ENCODE results near the gene OTOP2. TPM values are rescaled to one million over a fixed set of nuclear protein-coding genes. Genes with fewer than 3 reads are reported as not detected.
A peak's percentile ranks its signal among the peaks of the same experiment; 100 is the strongest.

Gene OTOP2
- polyA plus RNA-seq, 3 donors: 0.05 TPM; not detected in 2

DNA sequence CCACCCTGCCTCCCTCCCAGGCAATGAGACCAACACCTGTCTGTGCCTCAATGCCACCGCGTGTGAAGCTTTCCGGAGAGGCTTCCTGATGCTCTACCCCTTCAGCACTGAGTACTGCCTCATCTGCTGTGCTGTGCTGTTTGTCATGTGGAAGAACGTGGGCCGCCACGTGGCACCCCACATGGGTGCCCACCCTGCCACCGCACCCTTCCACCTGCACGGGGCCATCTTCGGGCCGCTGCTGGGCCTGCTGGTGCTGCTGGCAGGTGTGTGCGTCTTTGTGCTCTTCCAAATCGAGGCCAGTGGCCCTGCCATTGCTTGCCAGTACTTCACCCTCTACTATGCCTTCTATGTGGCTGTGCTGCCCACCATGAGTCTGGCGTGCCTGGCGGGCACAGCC lies 22.6 kb downstream of the OTOP2 start:
- H3K9me3 ChIP-seq (replicated peaks in 1 of 2; ENCODE audit: control insufficient read depth in 1 of 2, insufficient read depth in 1 of 2, low read length in 2 of 2): no peaks in the 10 kb centered on the region
- Mint-ChIP-seq H3K27ac (peak overlapping the region in 1 of 7 donors; percentile 57), H3K9me3 (no peaks in the 10 kb centered on the region), H3K27me3 (ENCODE audit: low read depth in 3 of 3) (peaks cover 23 to 57% (median 25%) of the 10 kb centered on the region in 3 donors), H3K4me3 (no peak overlapping the region), H3K4me1 (no peaks in the 10 kb centered on the region), H3K36me3 (no peaks in the 10 kb centered on the region)
- no peak overlapping the region for H3K4me3 ChIP-seq (replicated peaks in 1 of 3; ENCODE audit: low read depth in 2 of 3, low read length in 3 of 3)
- TF ChIP-seq, protein P1, sequence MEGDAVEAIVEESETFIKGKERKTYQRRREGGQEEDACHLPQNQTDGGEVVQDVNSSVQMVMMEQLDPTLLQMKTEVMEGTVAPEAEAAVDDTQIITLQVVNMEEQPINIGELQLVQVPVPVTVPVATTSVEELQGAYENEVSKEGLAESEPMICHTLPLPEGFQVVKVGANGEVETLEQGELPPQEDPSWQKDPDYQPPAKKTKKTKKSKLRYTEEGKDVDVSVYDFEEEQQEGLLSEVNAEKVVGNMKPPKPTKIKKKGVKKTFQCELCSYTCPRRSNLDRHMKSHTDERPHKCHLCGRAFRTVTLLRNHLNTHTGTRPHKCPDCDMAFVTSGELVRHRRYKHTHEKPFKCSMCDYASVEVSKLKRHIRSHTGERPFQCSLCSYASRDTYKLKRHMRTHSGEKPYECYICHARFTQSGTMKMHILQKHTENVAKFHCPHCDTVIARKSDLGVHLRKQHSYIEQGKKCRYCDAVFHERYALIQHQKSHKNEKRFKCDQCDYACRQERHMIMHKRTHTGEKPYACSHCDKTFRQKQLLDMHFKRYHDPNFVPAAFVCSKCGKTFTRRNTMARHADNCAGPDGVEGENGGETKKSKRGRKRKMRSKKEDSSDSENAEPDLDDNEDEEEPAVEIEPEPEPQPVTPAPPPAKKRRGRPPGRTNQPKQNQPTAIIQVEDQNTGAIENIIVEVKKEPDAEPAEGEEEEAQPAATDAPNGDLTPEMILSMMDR (IDR thresholded peaks at IDR 0.05): no peak
- no peak overlapping the region for H3K4me2 ChIP-seq (replicated peaks; ENCODE audit: extremely low read depth, low read length, poor library complexity, severe bottlenecking)
- H3K9ac ChIP-seq (ENCODE audit: insufficient read depth, low read length, poor library complexity, severe bottlenecking): no peak overlapping the region
- no peaks in the 10 kb centered on the region for H3K36me3 ChIP-seq (replicated peaks in 1 of 2; ENCODE audit: control insufficient read depth in 1 of 2, insufficient read depth in 2 of 2, low read length in 2 of 2)
- H3K27me3 ChIP-seq (ENCODE audit: control insufficient read depth in 2 of 2, insufficient read depth in 2 of 2, low read length in 2 of 2): peaks cover 0 to 4% of the 10 kb centered on the region in 2 donors
- 89% methylated on average over 14 of the region's 14 CpGs for WGBS (ENCODE audit: insufficient coverage)
- H3K4me1 ChIP-seq (ENCODE audit: control insufficient read depth in 1 of 2, insufficient read depth in 2 of 2, low read length in 2 of 2): no peaks in the 10 kb centered on the region
- no peaks in the 10 kb centered on the region for H4K20me1 ChIP-seq (ENCODE audit: insufficient read depth, low read length)
- no peak overlapping the region for H2AFZ ChIP-seq (ENCODE audit: insufficient read depth, low read depth, low read length, poor library complexity, severe bottlenecking)
- no peak overlapping the region for H3K27ac ChIP-seq (ENCODE audit: low read depth in 1 of 2, low read length in 2 of 2)
- intact Hi-C loops (cut with micrococcal nuclease): no loop called here
- no peak for DNase-seq
- H3K79me2 ChIP-seq (ENCODE audit: insufficient read depth, low read length): no peaks in the 10 kb centered on the region

DNA sequence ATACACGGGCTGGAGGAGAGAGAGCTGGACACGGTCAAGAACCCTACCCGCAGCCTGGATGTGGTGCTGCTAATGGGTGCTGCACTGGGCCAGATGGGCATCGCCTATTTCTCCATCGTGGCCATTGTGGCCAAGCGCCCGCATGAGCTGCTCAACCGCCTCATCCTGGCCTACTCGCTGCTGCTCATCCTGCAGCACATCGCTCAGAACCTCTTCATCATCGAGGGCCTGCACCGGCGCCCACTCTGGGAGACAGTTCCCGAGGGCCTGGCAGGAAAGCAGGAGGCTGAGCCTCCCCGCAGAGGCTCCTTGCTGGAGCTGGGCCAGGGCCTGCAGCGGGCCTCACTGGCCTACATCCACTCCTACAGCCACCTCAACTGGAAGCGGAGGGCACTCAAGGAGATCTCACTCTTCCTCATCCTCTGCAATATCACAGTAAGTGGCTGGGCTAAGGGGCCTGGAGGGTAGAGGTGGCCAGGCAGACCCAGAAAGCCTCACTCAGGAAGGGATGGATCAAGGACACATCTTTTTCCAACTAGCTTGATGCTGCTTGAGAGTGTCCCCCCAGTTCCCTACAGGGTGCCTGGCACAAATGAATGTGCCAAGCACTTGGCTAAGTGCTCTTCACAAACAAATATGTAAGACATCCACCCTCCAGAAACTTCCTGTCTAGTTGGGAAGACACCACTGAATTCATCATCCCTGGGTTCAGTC lies 23.1 kb downstream of the OTOP2 start:
- H3K27ac ChIP-seq (ENCODE audit: low read depth in 1 of 2, low read length in 2 of 2): no peak overlapping the region
- peak overlapping the region in 1 of 7 donors; percentile 57 for H3K27ac Mint-ChIP-seq
- TF ChIP-seq, protein P1 (IDR thresholded peaks at IDR 0.05): no peak
- no peak overlapping the region for H3K4me3 Mint-ChIP-seq
- no peaks in the 10 kb centered on the region for H3K9me3 Mint-ChIP-seq
- intact Hi-C loops (cut with micrococcal nuclease): no loop called here
- H3K4me3 ChIP-seq (replicated peaks in 1 of 3; ENCODE audit: low read depth in 2 of 3, low read length in 3 of 3): no peak overlapping the region
- H3K79me2 ChIP-seq (ENCODE audit: insufficient read depth, low read length): no peaks in the 10 kb centered on the region
- H3K27me3 Mint-ChIP-seq (ENCODE audit: low read depth in 3 of 3): peaks cover 22 to 52% (median 23%) of the 10 kb centered on the region in 3 donors
- H4K20me1 ChIP-seq (ENCODE audit: insufficient read depth, low read length): no peaks in the 10 kb centered on the region
- no peak overlapping the region for H2AFZ ChIP-seq (ENCODE audit: insufficient read depth, low read depth, low read length, poor library complexity, severe bottlenecking)
- H3K27me3 ChIP-seq (ENCODE audit: control insufficient read depth in 2 of 2, insufficient read depth in 2 of 2, low read length in 2 of 2): peaks cover 0 to 4% of the 10 kb centered on the region in 2 donors
- H3K36me3 Mint-ChIP-seq: no peaks in the 10 kb centered on the region
- no peak overlapping the region for H3K9ac ChIP-seq (ENCODE audit: insufficient read depth, low read length, poor library complexity, severe bottlenecking)
- no peak overlapping the region for H3K4me2 ChIP-seq (replicated peaks; ENCODE audit: extremely low read depth, low read length, poor library complexity, severe bottlenecking)
- H3K9me3 ChIP-seq (replicated peaks in 1 of 2; ENCODE audit: control insufficient read depth in 1 of 2, insufficient read depth in 1 of 2, low read length in 2 of 2): no peaks in the 10 kb centered on the region
- H3K36me3 ChIP-seq (replicated peaks in 1 of 2; ENCODE audit: control insufficient read depth in 1 of 2, insufficient read depth in 2 of 2, low read length in 2 of 2): no peaks in the 10 kb centered on the region
- DNase-seq: no peak
- 94% methylated on average over 15 of the region's 17 CpGs for WGBS (ENCODE audit: insufficient coverage)
- no peaks in the 10 kb centered on the region for H3K4me1 Mint-ChIP-seq
- H3K4me1 ChIP-seq (ENCODE audit: control insufficient read depth in 1 of 2, insufficient read depth in 2 of 2, low read length in 2 of 2): no peaks in the 10 kb centered on the region
